HFFc6 (cell line): ENCODE data around the gene TOP2A. TPM values are rescaled to one million over a fixed set of nuclear protein-coding genes. Genes with fewer than 3 reads are reported as not detected.

Experiments
- DNase-seq: peaks from one replicate; pipeline ENCODE4 v3.0.0-alpha.2; 2018
- H3K27ac Mint-ChIP-seq: 2 replicates; pipeline ENCODE4 v1.8.0; 2020; ENCODE audit warnings: mild to moderate bottlenecking, mixed read lengths
- H3K27me3 Mint-ChIP-seq: 2 replicates; pipeline ENCODE4 v1.8.0; 2021; ENCODE audit warnings: mild to moderate bottlenecking, moderate library complexity, mixed read lengths; ENCODE audit not compliant: insufficient read depth
- H3K36me3 Mint-ChIP-seq: 2 replicates; pipeline ENCODE4 v1.8.0; 2021; ENCODE audit warnings: low read depth, mixed read lengths
- H3K4me1 Mint-ChIP-seq: 2 replicates; pipeline ENCODE4 v1.8.0; 2020; ENCODE audit warnings: low read depth, mixed read lengths
- H3K4me3 Mint-ChIP-seq: 2 replicates; pipeline ENCODE4 v1.8.0; 2020; ENCODE audit warnings: mild to moderate bottlenecking, moderate library complexity, mixed read lengths
- H3K9me3 Mint-ChIP-seq: 2 replicates; pipeline ENCODE4 v1.8.0; 2020; ENCODE audit warnings: mild to moderate bottlenecking, mixed read lengths
- CTCF ChIP-seq: fragments of 200-600 bp; sonication (generic); IDR thresholded peaks from 2 replicates; pipeline ENCODE4 v1.5.0; 2021; ENCODE audit warnings: antibody characterized with exemption, mild to moderate bottlenecking
- total RNA-seq, 6 experiments: library from RNA; stranded (reverse); fragmentation: NEBNext Ultra II Directional; extraction: Animal tissue kit (Norgen Biotek cat#: 25700); gene quantifications; 2 replicates in 1 of 6; 3 replicates in 5 of 6; pipeline ENCODE4 v1.2.3, GENCODE V29; 2021

TOP2A gene
- total RNA-seq, 6 experiments from 2014 or later: 73.2 to 170 (median 150) TPM

- DNase-seq: no peak
- Mint-ChIP-seq H3K36me3 (peaks cover 29% of the 10 kb centered on the region), H3K4me1 (peaks cover 88% of the 10 kb centered on the region)
These were observed 32.5 kb upstream of the TOP2A start for GRCh38 chr17:40450175-40450574.

GRCh38 chr17:40448639-40449261 is 31.1 kb upstream of the TOP2A start:
- peaks cover 81% of the 10 kb centered on the region for H3K4me1 Mint-ChIP-seq
- H3K4me3 Mint-ChIP-seq: peak overlapping the region; percentile 27; the same call in 1 of the 2 replicates
- peaks cover 24% of the 10 kb centered on the region for H3K36me3 Mint-ChIP-seq
- TF ChIP-seq CTCF: no peak
- H3K27me3 Mint-ChIP-seq: peaks cover 7% of the 10 kb centered on the region
- H3K9me3 Mint-ChIP-seq: no peaks in the 10 kb centered on the region
- peak overlapping the region; percentile 18; the same call in 1 of the 2 replicates for H3K27ac Mint-ChIP-seq
- DNase-seq: no peak

More at GRCh38 chr17:40450175-40450574, 32.5 kb upstream of the TOP2A start:
- Mint-ChIP-seq H3K27me3 (peaks cover 4% of the 10 kb centered on the region; the same call in 1 of the 2 replicates), H3K4me3 (no peak overlapping the region), H3K9me3 (no peaks in the 10 kb centered on the region), H3K27ac (peak overlapping the region; percentile 93)
- peak; percentile 82 for TF ChIP-seq CTCF

GRCh38 chr17:40448213-40448638 is 30.5 kb upstream of the TOP2A start:
- TF ChIP-seq CTCF: no peak
- Mint-ChIP-seq H3K27ac (peak overlapping the region; percentile 18; the same call in 1 of the 2 replicates), H3K4me3 (peak overlapping the region; percentile 64; the same call in 1 of the 2 replicates), H3K36me3 (peaks cover 20% of the 10 kb centered on the region), H3K4me1 (peaks cover 76% of the 10 kb centered on the region), H3K9me3 (no peaks in the 10 kb centered on the region), H3K27me3 (peaks cover 7% of the 10 kb centered on the region)
- no peak for DNase-seq

- peaks cover 72% of the 10 kb centered on the region for H3K4me1 Mint-ChIP-seq
- DNase-seq: no peak
- peak overlapping the region; percentile 51 for H3K27ac Mint-ChIP-seq
- peaks cover 6% of the 10 kb centered on the region for H3K27me3 Mint-ChIP-seq
- TF ChIP-seq CTCF: no peak
- peaks cover 20% of the 10 kb centered on the region for H3K36me3 Mint-ChIP-seq
- no peaks in the 10 kb centered on the region for H3K9me3 Mint-ChIP-seq
- H3K4me3 Mint-ChIP-seq: peak overlapping the region; percentile 64
These were observed 30.1 kb upstream of the TOP2A start for GRCh38 chr17:40447806-40448205.

GRCh38 chr17:40447148-40447644 is 29.5 kb upstream of the TOP2A start:
- H3K9me3 Mint-ChIP-seq: no peaks in the 10 kb centered on the region
- H3K4me1 Mint-ChIP-seq: peaks cover 72% of the 10 kb centered on the region
- H3K36me3 Mint-ChIP-seq: peaks cover 20% of the 10 kb centered on the region
- peak overlapping the region; percentile 51; the same call in 1 of the 2 replicates for H3K27ac Mint-ChIP-seq
- H3K4me3 Mint-ChIP-seq: peak overlapping the region; percentile 64
- no peak for DNase-seq
- TF ChIP-seq CTCF: no peak
- H3K27me3 Mint-ChIP-seq: peaks cover 5% of the 10 kb centered on the region
